ENCODE measurements around the gene HOXB3. TPM values are rescaled to one million over a fixed set of nuclear protein-coding genes. Genes with fewer than 3 reads are reported as not detected.

HOXB3 gene
- total RNA-seq, 2 donors from 2014 or later = 3.1 to 5.4 TPM

DNA sequence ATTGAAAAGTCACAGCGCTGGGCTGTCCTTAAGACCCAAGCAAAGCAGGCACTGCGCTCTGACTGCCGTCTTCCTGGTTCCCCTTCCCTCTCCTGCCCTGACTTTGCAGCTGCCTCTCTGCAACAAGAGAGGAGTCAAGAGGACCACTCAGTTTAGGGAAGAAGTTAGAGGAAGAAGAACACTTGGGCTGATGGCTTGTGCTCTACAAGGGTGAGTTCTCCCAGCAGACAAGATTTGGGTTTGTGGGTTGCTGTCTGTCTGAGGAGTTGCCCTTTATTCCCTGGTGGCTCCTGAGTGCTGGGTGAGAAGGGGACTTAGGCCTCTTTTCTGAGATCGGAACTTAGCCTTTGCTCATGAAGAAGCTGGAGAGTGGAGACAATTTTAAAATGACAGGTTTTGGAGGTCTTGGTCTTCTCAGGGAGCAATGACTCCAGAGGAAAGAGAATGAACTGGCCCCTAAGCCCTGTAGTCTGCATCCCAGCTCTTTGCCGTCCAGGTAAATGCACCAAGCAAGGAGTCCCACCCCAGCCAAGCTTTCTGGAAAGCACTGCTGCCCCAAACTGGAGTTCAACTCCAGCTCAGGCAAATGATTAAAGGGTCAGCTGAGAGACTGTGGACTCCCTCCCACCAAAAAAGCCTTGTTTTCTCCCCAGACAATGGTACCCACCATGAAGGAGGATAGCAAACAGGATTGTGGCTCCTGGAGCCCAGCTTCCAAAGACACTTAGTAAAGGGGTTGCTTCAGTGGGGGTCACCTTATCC, 38.8 kb upstream of the HOXB3 start:
- no peak for ATAC-seq (replicated peaks)
- Mint-ChIP-seq H3K27ac (no peak overlapping the region), H3K9me3 (no peaks in the 10 kb centered on the region), H3K4me1 (peaks cover 9% of the 10 kb centered on the region), H3K4me3 (no peak overlapping the region), H3K27me3 (peaks cover 72% of the 10 kb centered on the region), H3K36me3 (ENCODE audit: low read depth) (no peaks in the 10 kb centered on the region)

DNA sequence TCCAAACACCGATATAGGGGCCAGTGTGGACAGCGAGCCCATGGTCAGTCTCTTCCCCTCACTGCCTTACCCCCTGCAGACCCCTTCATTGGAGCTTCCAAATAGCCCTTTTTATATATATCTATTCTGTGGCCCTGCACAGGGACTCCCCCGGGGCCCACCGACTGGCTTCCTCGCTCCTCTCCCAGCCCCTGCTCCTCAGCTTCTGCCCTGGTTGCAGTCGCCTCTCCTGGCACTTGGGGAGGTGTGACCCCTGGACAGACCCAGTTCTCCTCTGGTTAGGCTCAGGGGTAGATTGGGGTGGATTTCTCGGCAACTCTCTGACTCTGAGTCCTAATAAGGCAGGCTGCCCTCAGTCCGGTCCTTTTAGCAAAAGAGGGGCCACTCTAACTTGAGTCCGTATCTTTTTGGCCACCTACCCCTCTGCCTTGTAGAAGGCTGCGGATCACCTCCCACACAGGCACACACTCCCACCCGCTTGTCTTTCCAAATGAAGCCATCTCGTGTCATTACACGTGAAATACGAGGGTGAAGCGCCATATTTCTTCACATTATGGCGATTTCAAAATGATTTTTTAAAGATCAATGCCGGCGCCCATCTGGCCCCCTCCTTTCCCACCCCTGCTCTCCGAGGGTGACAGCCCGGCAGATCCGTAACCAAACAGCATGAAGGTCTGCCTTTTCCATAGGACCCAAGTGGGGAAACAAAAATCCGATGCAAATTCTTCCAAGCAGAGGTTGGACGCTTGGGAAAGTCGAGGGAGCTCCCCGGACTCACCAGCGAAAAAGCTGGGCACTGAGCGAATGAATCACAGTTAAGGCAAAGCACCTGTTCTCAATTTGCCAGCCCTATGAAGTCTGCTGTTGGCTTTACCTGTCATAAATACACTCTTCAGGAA, 37.8 kb upstream of the HOXB3 start:
- Mint-ChIP-seq H3K4me3 (no peak overlapping the region), H3K4me1 (peaks cover 9% of the 10 kb centered on the region)

DNA sequence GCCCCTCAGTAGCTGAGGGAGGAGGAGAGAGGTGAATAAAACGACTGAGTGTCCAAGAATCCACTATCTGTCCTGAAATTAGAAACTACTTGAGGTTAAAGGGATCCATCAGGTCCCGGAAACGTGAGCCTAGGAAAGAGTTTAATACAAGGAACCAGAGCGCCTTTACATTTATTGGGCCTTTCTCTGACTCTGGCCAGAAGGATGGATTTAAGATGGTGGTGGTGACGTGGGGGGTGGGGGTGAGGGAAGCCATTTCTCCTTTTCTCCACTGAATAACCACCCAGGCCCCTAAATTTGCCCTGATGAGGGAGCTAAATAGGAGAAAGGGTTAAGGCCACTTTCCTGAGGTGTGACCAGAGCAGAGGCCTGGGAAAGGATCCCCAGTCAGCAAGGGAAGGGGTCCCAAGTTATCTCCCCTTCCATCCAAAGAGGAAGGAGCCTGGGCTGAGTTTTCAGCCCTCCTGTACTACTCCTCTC, 37.1 kb upstream of the HOXB3 start:
- peaks cover 9% of the 10 kb centered on the region for H3K4me1 Mint-ChIP-seq
- peaks cover 78% of the 10 kb centered on the region for H3K27me3 Mint-ChIP-seq
- peak overlapping the region; percentile 79 for H3K4me3 Mint-ChIP-seq
- peak overlapping the region; percentile 28 for H3K27ac Mint-ChIP-seq
- no peaks in the 10 kb centered on the region for H3K9me3 Mint-ChIP-seq
- ATAC-seq (replicated peaks) = no peak
- no peaks in the 10 kb centered on the region for H3K36me3 Mint-ChIP-seq (ENCODE audit: low read depth)

More for the DNA sequence above, 37.8 kb upstream of the HOXB3 start:
- Mint-ChIP-seq H3K36me3 (ENCODE audit: low read depth) (no peaks in the 10 kb centered on the region), H3K9me3 (no peaks in the 10 kb centered on the region), H3K27me3 (peaks cover 78% of the 10 kb centered on the region), H3K27ac (no peak overlapping the region)
- ATAC-seq (replicated peaks) = no peak

DNA sequence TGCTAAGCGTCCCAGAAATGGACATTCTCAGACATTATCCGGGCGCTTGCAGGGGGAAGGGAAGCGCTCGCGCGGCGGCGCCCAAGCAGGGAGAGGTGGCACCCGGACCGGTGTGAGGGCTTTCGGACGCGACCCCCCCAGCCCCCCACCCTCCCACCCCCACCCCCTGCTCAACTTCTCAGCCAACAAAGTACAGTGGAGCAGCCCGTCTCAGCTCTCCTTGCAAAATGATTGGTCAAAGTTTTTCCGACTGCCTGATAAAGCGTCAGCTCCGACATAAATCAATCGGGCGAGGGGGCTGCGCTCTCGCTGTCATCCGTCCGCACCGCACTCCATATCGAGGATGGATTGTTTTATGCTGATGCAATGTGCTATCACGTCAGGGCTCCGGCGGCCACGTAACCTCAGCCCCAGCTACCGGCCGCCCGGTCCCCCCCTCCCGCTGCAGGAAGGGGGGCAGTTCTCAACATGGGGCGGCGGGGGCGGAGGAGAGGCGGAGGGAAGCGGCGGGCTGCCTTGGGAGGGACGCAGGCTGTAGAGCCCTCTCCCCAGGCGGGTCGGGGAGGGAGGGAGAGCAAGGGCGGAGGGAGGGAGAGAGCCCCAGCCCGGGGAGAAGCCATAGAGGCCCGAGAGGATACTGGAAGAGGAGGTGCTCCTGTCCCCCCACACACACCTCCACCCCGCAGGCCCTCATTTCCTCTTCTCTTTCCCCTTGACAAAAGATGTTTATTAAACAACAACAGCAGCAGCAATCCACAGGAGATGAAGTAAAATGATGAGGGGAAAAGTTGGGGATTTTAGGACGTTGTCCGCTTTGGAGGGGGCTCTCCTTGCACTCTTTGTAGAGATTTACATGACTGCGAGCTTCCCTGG, 36.4 kb upstream of the HOXB3 start, which contains the start of gene HOXB9:
Gene HOXB9 (minus strand): TSS at position 114 of the 873 bp plus-strand sequence. CDS start 89 bp downstream, at position 25.
- peaks cover 80% of the 10 kb centered on the region for H3K27me3 Mint-ChIP-seq
- no peaks in the 10 kb centered on the region for H3K36me3 Mint-ChIP-seq (ENCODE audit: low read depth)
- peak; percentile 66 for ATAC-seq (replicated peaks)
- H3K4me3 Mint-ChIP-seq = peak within 1 kb of the TSS; percentile 79
- peak within 1 kb of the TSS; percentile 28 for H3K27ac Mint-ChIP-seq
- peaks cover 9% of the 10 kb centered on the region for H3K4me1 Mint-ChIP-seq
- no peaks in the 10 kb centered on the region for H3K9me3 Mint-ChIP-seq

DNA sequence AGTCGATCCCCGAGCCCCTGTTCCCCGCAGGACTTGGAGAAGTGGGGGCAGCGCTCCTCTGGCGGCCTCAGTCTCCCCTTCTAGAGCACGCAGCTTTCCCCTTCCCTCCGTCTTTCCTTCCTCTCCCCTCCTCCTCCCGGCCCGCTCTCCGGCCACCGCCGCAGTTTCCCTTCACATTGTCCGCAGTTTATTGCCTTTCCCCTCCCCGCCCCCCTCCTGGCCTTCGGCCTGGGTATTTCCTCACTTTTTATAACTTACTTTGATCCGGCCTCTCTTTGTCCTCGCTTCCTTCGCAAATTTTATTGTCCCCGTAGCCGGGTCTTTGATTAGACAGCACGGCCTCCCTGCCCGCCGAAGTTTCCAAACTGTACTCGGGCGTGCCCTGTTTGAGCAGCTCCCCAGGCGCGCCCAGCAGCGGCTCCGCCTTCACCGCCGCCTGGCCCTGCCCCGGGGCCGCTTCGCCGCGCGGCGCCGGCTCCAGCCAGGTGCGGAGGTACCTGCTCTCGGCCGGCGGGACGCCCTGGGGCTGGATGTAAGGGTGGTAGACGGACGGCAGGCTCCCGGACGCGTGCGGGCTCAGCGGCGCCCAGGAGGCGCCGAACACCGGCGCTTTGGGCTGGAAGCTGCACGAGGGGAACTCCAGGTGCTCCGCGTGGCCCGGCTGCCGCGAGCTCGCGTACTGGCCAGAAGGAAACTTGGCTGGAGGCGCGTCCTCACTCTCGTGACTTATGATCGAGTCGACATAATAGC, 35.6 kb upstream of the HOXB3 start:
- H3K4me3 Mint-ChIP-seq = peak overlapping the region; percentile 79
- no peaks in the 10 kb centered on the region for H3K36me3 Mint-ChIP-seq (ENCODE audit: low read depth)
- no peak overlapping the region for H3K27ac Mint-ChIP-seq
- H3K9me3 Mint-ChIP-seq = no peaks in the 10 kb centered on the region
- peaks cover 81% of the 10 kb centered on the region for H3K27me3 Mint-ChIP-seq
- peaks cover 9% of the 10 kb centered on the region for H3K4me1 Mint-ChIP-seq
- ATAC-seq (replicated peaks) = peak; percentile 78

DNA sequence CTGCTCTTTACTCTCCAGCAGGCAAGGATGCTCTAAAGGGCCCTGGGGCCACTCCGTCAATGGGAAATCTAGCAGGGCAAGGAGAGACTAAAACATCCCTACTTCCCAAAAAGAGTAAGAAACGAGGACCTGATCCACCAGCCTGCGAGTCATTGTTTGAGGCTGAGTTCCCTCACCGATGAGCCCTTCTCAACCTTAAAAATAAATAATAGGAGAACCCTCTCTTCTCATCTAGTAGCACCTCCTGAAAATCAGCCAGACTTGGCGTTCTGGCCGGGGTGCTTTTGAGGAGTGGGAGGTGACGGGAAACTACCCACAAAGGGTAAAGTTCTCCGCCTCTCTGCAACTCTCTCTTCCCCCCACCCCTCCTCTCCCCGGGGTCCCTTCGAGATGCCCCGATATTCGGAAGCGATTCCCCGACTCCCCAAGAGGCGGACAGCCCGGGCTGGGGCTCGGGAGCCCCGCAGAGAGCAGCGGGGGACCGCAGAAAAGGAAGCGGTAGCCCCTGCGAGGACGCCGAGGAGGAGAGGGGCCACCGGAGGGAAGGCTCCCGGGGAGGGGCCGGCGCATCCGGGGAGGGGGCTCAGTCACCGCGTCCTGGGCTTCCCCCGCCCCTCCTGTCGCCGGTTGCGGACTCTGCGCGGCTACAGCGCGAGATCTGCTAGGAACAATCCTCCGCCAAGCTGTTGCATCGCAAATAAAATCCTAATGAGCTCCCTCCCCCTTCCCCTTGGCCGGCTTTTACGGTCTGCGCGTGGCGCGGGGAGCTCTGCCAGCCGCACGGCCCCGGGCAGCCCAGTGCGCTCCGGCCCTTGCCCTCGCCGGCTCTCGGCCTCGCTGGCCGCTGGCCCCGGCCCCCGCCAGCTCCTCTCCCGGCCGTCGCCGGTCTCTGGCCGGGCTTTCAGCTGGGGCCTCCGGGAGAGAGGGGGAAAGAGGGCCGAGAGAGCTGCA, 34.8 kb upstream of the HOXB3 start:
- Mint-ChIP-seq H3K4me1 (peaks cover 9% of the 10 kb centered on the region), H3K27me3 (peaks cover 76% of the 10 kb centered on the region), H3K27ac (no peak overlapping the region), H3K9me3 (no peaks in the 10 kb centered on the region), H3K36me3 (ENCODE audit: low read depth) (no peaks in the 10 kb centered on the region), H3K4me3 (peak overlapping the region; percentile 79)
- peak; percentile 11 for ATAC-seq (replicated peaks)

DNA sequence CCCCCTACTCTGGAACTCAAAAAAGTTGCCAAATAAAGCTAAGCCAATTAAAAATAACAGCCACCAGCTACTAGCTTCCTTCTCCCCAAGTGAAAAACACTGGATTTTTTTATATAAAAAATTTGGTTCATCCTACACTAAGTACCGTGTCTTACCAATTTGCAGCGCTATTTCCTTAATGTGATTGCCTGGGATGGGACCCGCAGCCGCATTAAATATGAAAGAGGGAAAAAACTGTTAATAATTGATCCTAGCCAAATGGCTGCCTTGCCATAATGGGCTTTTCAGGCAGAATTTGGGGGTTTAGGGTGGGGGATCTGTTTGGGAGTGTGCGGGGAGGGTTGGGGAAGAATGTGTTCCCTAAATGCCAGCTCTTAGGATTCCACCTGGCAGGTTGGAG, 34.1 kb upstream of the HOXB3 start:
- Mint-ChIP-seq H3K4me3 (peak overlapping the region; percentile 42), H3K36me3 (ENCODE audit: low read depth) (no peaks in the 10 kb centered on the region), H3K9me3 (no peaks in the 10 kb centered on the region), H3K27me3 (peaks cover 74% of the 10 kb centered on the region), H3K4me1 (peaks cover 9% of the 10 kb centered on the region), H3K27ac (no peak overlapping the region)
- no peak for ATAC-seq (replicated peaks)

DNA sequence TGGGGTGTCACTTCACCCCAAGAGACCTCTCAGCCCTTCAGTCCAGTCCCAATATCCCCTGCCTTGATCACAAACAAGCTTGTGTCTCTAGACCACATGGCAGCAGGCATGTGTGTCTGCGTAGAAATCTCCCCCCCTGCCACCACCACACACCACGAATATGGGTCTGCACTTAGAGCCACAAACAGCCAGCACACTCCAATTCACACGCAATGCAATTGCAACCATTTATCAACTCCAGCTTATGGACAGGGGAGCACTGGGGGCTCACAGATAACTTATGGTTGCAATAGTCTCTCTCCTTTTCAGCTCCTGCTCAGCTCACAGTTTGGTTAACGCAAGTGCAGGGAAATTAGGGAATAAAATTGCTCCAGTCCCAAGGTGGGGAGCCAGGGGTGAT, 33.5 kb upstream of the HOXB3 start:
- Mint-ChIP-seq H3K27ac (no peak overlapping the region), H3K27me3 (peaks cover 76% of the 10 kb centered on the region), H3K36me3 (ENCODE audit: low read depth) (no peaks in the 10 kb centered on the region), H3K4me1 (peaks cover 9% of the 10 kb centered on the region), H3K4me3 (no peak overlapping the region), H3K9me3 (no peaks in the 10 kb centered on the region)
- ATAC-seq (replicated peaks) = no peak

DNA sequence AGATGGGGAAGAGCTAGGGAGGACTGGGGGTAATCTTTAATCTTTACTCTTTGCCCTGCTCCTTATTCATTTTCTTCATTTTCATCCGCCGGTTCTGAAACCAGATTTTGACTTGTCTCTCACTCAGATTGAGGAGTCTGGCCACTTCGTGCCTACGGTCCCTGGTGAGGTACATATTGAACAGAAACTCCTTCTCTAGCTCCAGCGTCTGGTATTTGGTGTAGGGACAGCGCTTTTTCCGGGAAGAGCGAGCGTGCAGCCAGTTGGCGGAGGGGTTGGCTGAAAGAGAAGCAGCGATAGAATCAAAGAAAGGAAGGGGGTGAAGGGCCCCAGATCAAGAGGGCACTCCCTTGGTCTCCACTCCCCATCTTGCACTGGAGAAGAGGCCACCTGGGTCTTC, 32.8 kb upstream of the HOXB3 start:
- no peak overlapping the region for H3K4me3 Mint-ChIP-seq
- no peak overlapping the region for H3K27ac Mint-ChIP-seq
- no peak for ATAC-seq (replicated peaks)
- peaks cover 74% of the 10 kb centered on the region for H3K27me3 Mint-ChIP-seq
- H3K36me3 Mint-ChIP-seq (ENCODE audit: low read depth) = no peaks in the 10 kb centered on the region
- peaks cover 12% of the 10 kb centered on the region for H3K4me1 Mint-ChIP-seq
- H3K9me3 Mint-ChIP-seq = no peaks in the 10 kb centered on the region

DNA sequence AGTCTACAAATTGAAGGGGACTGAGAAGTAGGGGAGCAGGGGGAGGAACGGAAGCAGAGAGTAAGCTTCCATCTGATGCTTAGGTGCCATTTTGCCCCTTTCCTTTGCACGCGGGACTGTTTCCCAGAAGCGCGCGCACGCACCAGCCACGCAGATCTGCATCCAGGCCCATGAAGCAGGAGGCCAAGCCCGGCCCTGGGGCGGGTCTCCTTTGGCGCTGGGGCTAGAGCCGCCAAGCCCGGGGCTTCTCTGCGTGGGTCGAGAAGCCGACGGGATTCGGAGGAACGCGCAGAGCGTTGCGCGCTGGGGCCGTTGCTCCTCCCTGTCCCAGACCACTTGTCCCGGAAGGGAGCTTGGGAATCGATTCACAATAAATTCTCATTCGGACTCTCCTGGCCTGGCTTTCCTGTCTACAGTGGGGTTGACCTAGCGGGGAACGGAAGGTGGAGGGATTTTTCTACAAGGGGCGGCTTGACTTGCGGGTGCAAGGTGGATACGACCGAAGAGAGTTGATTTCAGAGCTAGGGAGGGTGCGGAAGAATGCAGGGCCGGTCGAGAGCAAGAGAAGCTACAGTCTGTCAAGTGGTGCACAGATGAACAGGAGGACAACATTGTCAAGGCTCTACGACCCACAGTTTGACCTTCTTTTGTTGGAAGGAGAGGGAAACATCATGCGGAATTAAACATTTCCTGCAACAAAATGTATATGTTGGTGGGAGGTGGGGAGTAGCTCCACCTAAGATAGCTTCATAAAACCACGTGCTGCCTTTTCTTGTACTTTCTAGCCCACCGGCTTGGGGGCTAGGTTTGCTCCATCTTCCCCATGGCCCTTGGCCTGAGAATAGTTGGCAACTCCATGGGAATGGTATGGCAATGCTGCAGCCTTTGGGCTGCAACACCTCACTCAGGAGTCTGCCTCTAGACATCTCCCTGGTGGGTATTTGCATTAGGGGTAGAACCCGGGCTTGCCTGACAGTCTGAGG, 31.7 kb upstream of the HOXB3 start:
- Mint-ChIP-seq H3K9me3 (no peaks in the 10 kb centered on the region), H3K36me3 (ENCODE audit: low read depth) (peaks cover 6% of the 10 kb centered on the region)
- no peak for ATAC-seq (replicated peaks)

DNA sequence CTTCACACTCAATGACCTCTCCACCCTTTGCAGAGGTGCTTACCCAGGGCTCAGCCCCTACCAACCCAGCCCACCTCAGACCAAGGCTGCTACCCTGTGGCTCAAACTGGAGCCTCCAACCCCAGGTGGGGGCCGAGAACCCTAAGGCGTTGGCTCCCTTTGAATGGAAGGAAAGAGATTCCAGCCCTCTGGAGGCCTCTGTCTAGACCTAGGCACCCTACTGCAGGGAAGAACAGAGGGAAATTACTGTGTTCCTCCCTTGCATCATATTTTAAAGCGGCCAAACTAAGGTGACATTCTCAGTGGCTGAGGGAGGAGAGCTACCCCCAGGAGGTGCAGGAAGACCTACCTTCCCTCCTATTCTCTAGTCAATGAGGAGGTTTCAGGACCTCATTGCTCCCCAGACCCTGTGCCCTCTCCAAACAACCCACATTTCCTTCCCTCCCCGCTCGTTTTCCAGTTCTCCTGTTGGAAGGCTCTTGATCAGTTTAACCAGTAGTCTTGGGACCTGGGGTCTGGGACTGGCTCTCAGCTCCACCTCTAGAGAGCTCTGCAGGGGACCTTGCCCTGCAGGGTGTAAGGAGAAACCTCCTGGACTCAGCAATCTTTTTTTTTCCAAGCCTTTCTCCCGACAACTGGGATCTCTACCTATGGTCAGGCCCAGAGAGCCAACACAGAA, 30.6 kb upstream of the HOXB3 start:
- no peak for ATAC-seq (replicated peaks)
- H3K4me1 Mint-ChIP-seq = peaks cover 9% of the 10 kb centered on the region

More for the DNA sequence above, 31.7 kb upstream of the HOXB3 start:
- no peak overlapping the region for H3K27ac Mint-ChIP-seq
- peaks cover 72% of the 10 kb centered on the region for H3K27me3 Mint-ChIP-seq
- H3K4me1 Mint-ChIP-seq = peaks cover 14% of the 10 kb centered on the region
- H3K4me3 Mint-ChIP-seq = no peak overlapping the region

More for the DNA sequence above, 30.6 kb upstream of the HOXB3 start:
- Mint-ChIP-seq H3K27ac (no peak overlapping the region), H3K9me3 (no peaks in the 10 kb centered on the region), H3K27me3 (peaks cover 76% of the 10 kb centered on the region), H3K36me3 (ENCODE audit: low read depth) (peaks cover 6% of the 10 kb centered on the region), H3K4me3 (no peak overlapping the region)

Data from activated T-helper 17 cell treated with anti-CD3 and anti-CD28 coated beads, Interleukin-2, amount 50 U/mL, for 72 hours (primary cell).